CD4-positive, alpha-beta T cell (primary cell): ENCODE results near the gene LEFTY1. TPM values are rescaled to one million over a fixed set of nuclear protein-coding genes. Genes with fewer than 3 reads are reported as not detected.

Experiments
- ATAC-seq: fragments of 200-7000 bp; cut with Tn5 transposase; one replicate; pipeline ENCODE4 v1.10.0; 2022; ENCODE audit warnings: mild to moderate bottlenecking; ENCODE audit not compliant: poor library complexity
- CTCF ChIA-PET: fragments of 350-600 bp; sonication (Branson Sonifier 250); formaldehyde crosslinking; loops from one replicate; lab custom pipeline; 2021; ENCODE audit warnings: antibody characterized with exemption, inconsistent platforms; lab: Charles Lee
- POLR2A ChIA-PET: fragments of 350-600 bp; sonication (Branson Sonifier 250); formaldehyde crosslinking; loops from one replicate; lab custom pipeline; 2021; ENCODE audit warnings: antibody characterized with exemption, inconsistent platforms; lab: Charles Lee
- DNase-seq, 14 experiments: peaks; one replicate each; pipeline ENCODE4 v3.0.0-alpha.2; 2013 to 2020; ENCODE audit warnings: mixed read lengths in 2 of 14
- H3K27ac ChIP-seq, 2 donors: one replicate each; pipeline versions ENCODE4 v1.5.1 to v1.7.0; 2013; ENCODE audit warnings: low read length in 2 of 2, low read depth in 1 of 2, mild to moderate bottlenecking in 1 of 2
- H3K27me3 ChIP-seq, 2 experiments: 1 replicate in 1 of 2; 2 replicates in 1 of 2; pipeline versions ENCODE4 v1.6.1 to v1.7.0; 2013; ENCODE audit warnings: low read length in 2 of 2, control low read depth in 1 of 2, mild to moderate bottlenecking in 1 of 2, moderate library complexity in 1 of 2; ENCODE audit not compliant: insufficient read depth in 2 of 2, control insufficient read depth in 1 of 2
- H3K36me3 ChIP-seq: one replicate; pipeline ENCODE4 v1.6.1; 2013; ENCODE audit warnings: low read length, control low read depth; ENCODE audit not compliant: insufficient read depth
- H3K4me1 ChIP-seq: one replicate; pipeline ENCODE4 v1.6.1; 2013; ENCODE audit warnings: low read length, control low read depth; ENCODE audit not compliant: insufficient read depth
- H3K4me3 ChIP-seq: one replicate; pipeline ENCODE4 v1.5.1; 2013; ENCODE audit warnings: mild to moderate bottlenecking, low read length, moderate library complexity
- H3K9me3 ChIP-seq, 2 experiments: 1 replicate in 1 of 2; 2 replicates in 1 of 2; pipeline versions ENCODE4 v1.6.1 to v1.7.0; 2013; ENCODE audit warnings: low read length in 2 of 2, mild to moderate bottlenecking in 2 of 2, control low read depth in 1 of 2, moderate library complexity in 1 of 2; ENCODE audit not compliant: control insufficient read depth in 1 of 2, insufficient read depth in 1 of 2
- H3K27ac Mint-ChIP-seq: one replicate; pipeline ENCODE4 v1.8.0; 2020; ENCODE audit warnings: mixed read lengths
- H3K27me3 Mint-ChIP-seq: one replicate; pipeline ENCODE4 v1.8.0; 2021; ENCODE audit warnings: mixed read lengths
- H3K36me3 Mint-ChIP-seq: one replicate; pipeline ENCODE4 v1.8.0; 2021; ENCODE audit warnings: low read depth, mixed read lengths
- H3K4me1 Mint-ChIP-seq: one replicate; pipeline ENCODE4 v1.8.0; 2021; ENCODE audit warnings: low read depth, mixed read lengths
- H3K4me3 Mint-ChIP-seq: one replicate; pipeline ENCODE4 v1.8.0; 2020; ENCODE audit warnings: mild to moderate bottlenecking, mixed read lengths
- H3K9me3 Mint-ChIP-seq: one replicate; pipeline ENCODE4 v1.8.0; 2020; ENCODE audit warnings: mixed read lengths
- CTCF ChIP-seq: fragments of 200-600 bp; IDR thresholded peaks from one replicate; pipeline ENCODE4 v1.8.0; 2022; ENCODE audit warnings: antibody characterized with exemption, mild to moderate bottlenecking
- intact Hi-C, 2 experiments: fragments of 100-400 bp; cut with DNase I in 1 of 2; cut with micrococcal nuclease in 1 of 2; formaldehyde crosslinking; loops; one replicate each; pipeline versions ENCODE4 v1.15.1 to v1.9.0; 2023 to 2025; cut with DNase I, micrococcal nuclease
- total RNA-seq, 174 experiments: library from RNA in 2 of 174; stranded (reverse) in 2 of 174; gene quantifications; one replicate each; pipeline ENCODE4 v1.2.3 and lab custom pipeline; 2021 to 2026

The LEFTY1 gene
- total RNA-seq, 2 experiments from 2014 or later = not detected

GRCh38 chr1:225909477-225909876 is 20.5 kb upstream of the LEFTY1 start:
- Histone ChIP-seq H3K27me3 (no peaks in the 10 kb centered on the region), H3K27ac (no peak overlapping the region), H3K36me3 (no peaks in the 10 kb centered on the region), H3K4me1 (peaks cover 36% of the 10 kb centered on the region), H3K4me3 (no peak overlapping the region), H3K9me3 (no peaks in the 10 kb centered on the region)
- Mint-ChIP-seq H3K4me3 (no peak overlapping the region), H3K9me3 (no peaks in the 10 kb centered on the region), H3K27me3 (no peaks in the 10 kb centered on the region), H3K27ac (peak overlapping the region; percentile 48), H3K36me3 (no peaks in the 10 kb centered on the region), H3K4me1 (peaks cover 40% of the 10 kb centered on the region)
- TF ChIP-seq CTCF = no peak
- ATAC-seq (no peak), DNase-seq (no peak)
- CTCF ChIA-PET = interaction anchor here (1.0 kb wide), 1 partner anchor 14 kb away, joined by 5 read pairs; no protein-coding TSS in a partner anchor
- POLR2A ChIA-PET = interaction anchor here (1.2 to 6.8 kb wide), 7 partner anchors 12 to 132 kb away, joined by 3 to 75 read pairs (median 12); partner anchors contain the start of genes PYCR2, SRP9 and TMEM63A
- intact Hi-C loops = no loop called here

GRCh38 chr1:225908773-225909172 is 19.8 kb upstream of the LEFTY1 start:
- Mint-ChIP-seq H3K27me3 (no peaks in the 10 kb centered on the region), H3K4me1 (peaks cover 43% of the 10 kb centered on the region), H3K36me3 (no peaks in the 10 kb centered on the region), H3K27ac (peak overlapping the region; percentile 9), H3K4me3 (no peak overlapping the region), H3K9me3 (no peaks in the 10 kb centered on the region)
- intact Hi-C loops = no loop called here
- Histone ChIP-seq H3K4me3 (no peak overlapping the region), H3K27me3 (no peaks in the 10 kb centered on the region), H3K9me3 (no peaks in the 10 kb centered on the region), H3K27ac (no peak overlapping the region), H3K36me3 (no peaks in the 10 kb centered on the region), H3K4me1 (peaks cover 36% of the 10 kb centered on the region)
- POLR2A ChIA-PET = interaction anchor here (0.9 to 6.8 kb wide), 6 partner anchors 11 to 131 kb away, joined by 3 to 75 read pairs (median 16); partner anchors contain the start of genes PYCR2, SRP9 and TMEM63A
- CTCF ChIA-PET = no interaction called here
- no peak for TF ChIP-seq CTCF
- DNase-seq (no peak), ATAC-seq (no peak)

GRCh38 chr1:225908013-225908640 is 19.2 kb upstream of the LEFTY1 start:
- no peaks in the 10 kb centered on the region for H3K27me3 Mint-ChIP-seq
- H3K9me3 Mint-ChIP-seq = no peaks in the 10 kb centered on the region
- no peak overlapping the region for H3K27ac Mint-ChIP-seq
- Histone ChIP-seq H3K4me3 (no peak overlapping the region), H3K4me1 (peaks cover 36% of the 10 kb centered on the region), H3K27me3 (no peaks in the 10 kb centered on the region), H3K27ac (no peak overlapping the region), H3K9me3 (no peaks in the 10 kb centered on the region), H3K36me3 (no peaks in the 10 kb centered on the region)
- no peak for DNase-seq
- CTCF ChIA-PET = no interaction called here
- no peaks in the 10 kb centered on the region for H3K36me3 Mint-ChIP-seq
- peaks cover 46% of the 10 kb centered on the region for H3K4me1 Mint-ChIP-seq
- TF ChIP-seq CTCF = no peak
- H3K4me3 Mint-ChIP-seq = no peak overlapping the region
- intact Hi-C loops = no loop called here
- POLR2A ChIA-PET = interaction anchor here (0.6 to 6.8 kb wide), 5 partner anchors 11 to 155 kb away, joined by 3 to 59 read pairs (median 5); partner anchors contain the start of genes PYCR2 and TMEM63A
- ATAC-seq = no peak
